Measurements from ENCODE around the gene OSBP2. TPM values are rescaled to one million over a fixed set of nuclear protein-coding genes. Genes with fewer than 3 reads are reported as not detected.

Gene OSBP2
- total RNA-seq, 1 experiment from 2014 or later, result 7.1 TPM

DNA sequence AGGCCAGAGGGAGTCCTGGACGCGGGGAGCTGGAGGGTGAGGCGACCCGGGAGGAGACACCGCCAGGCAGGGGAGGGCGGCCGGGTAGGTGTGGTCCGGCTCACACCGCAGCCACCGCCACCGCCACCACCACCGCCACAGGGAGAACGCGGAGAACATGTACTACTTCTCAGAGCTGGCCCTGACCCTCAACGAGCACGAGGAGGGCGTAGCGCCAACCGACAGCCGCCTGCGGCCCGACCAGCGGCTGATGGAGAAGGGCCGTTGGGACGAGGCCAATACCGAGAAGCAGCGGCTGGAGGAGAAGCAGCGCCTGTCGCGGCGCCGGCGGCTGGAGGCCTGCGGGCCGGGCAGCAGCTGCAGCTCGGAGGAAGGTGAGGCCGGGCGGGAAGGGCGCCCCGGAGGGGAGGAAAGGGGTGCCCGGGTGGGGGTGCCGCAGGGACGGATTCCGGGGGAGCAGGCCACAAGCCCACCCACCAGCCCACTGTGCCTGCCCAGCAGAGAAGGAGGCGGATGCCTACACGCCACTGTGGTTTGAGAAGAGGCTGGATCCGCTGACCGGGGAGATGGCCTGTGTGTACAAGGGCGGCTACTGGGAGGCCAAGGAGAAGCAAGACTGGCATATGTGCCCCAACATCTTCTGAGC is 211.1 kb downstream of the OSBP2 start:
- no peak for DNase-seq
- Histone ChIP-seq H3K9me3 (ENCODE audit: insufficient read depth, low read depth) (no peaks in the 10 kb centered on the region), H3K9me2 (ENCODE audit: insufficient read depth) (no peaks in the 10 kb centered on the region), H2AFZ (no peak overlapping the region), H3K4me2 (no peak overlapping the region), H3F3A (ENCODE audit: insufficient read depth, low read depth) (no peaks in the 10 kb centered on the region), H3K79me2 (ENCODE audit: low read depth) (no peaks in the 10 kb centered on the region), H3K4me3 (no peak overlapping the region), H4K20me1 (ENCODE audit: insufficient read depth) (no peaks in the 10 kb centered on the region), H3K4me1 (replicated peaks; ENCODE audit: insufficient read depth) (no peaks in the 10 kb centered on the region), H3K36me3 (ENCODE audit: low read depth) (no peaks in the 10 kb centered on the region), H3K27me3 (ENCODE audit: insufficient read depth, low read depth) (no peaks in the 10 kb centered on the region), H3K27ac (no peak overlapping the region)
- ChIA-PET CTCF (interaction anchor here (0.7 kb wide), 1 partner anchor 197 kb away, joined by 4 read pairs; no protein-coding TSS in a partner anchor), POLR2A (ENCODE audit: unreplicated experiment) (no interaction called here)
- TF ChIP-seq, protein P1, sequence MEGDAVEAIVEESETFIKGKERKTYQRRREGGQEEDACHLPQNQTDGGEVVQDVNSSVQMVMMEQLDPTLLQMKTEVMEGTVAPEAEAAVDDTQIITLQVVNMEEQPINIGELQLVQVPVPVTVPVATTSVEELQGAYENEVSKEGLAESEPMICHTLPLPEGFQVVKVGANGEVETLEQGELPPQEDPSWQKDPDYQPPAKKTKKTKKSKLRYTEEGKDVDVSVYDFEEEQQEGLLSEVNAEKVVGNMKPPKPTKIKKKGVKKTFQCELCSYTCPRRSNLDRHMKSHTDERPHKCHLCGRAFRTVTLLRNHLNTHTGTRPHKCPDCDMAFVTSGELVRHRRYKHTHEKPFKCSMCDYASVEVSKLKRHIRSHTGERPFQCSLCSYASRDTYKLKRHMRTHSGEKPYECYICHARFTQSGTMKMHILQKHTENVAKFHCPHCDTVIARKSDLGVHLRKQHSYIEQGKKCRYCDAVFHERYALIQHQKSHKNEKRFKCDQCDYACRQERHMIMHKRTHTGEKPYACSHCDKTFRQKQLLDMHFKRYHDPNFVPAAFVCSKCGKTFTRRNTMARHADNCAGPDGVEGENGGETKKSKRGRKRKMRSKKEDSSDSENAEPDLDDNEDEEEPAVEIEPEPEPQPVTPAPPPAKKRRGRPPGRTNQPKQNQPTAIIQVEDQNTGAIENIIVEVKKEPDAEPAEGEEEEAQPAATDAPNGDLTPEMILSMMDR (conservative IDR thresholded peaks at IDR 0.05), result no peak
- TF ChIP-seq EZH2 (IDR thresholded peaks at IDR 0.05; ENCODE audit: low read depth), result no peak
- no TSS peak for BruUV-seq (replicated peaks)
- intact Hi-C loops (cut with micrococcal nuclease; ENCODE audit: unreplicated experiment), result no loop called here

DNA sequence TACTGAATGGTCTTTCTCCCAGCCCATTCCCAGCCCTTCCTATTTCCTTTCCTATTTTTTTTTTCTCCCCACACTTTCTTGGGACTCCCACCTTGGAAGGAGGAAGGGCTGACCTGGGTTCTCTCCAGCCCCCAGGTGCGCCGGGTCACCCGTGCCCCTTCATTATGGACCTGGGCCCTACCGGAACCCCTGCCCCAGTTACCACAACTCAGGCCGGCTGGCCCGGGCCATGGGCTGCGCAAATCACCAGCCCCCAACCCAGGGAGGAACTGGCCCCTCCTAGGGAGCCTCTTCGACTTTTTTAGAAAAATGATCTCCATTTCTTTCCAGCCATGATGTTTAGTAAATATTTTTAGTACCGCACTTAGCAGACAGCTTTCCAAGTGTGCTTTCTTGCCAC is 211.7 kb downstream of the OSBP2 start:
- no peaks in the 10 kb centered on the region for H3K36me3 ChIP-seq (ENCODE audit: low read depth)
- ChIA-PET POLR2A (ENCODE audit: unreplicated experiment) (no interaction called here), CTCF (no interaction called here)

DNA sequence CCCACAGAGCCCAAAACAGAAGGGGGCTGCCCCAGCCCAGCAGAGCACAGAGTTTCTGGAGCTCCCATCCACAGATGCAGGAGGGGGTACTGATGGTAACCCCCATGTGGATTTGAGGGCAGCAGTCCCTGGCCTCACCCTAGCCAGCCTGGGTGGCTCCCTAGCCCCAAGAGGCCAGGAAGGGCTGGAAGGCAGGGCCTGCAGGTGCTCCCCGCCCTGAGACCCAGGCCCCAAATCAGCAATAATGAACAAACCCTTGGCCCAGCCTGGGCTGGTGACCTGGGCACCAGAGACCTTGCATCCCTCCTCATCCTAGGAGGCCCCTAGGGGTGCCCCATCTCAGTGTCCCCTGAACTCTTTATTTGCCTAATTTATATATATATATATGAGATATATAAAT is 212.3 kb downstream of the OSBP2 start:
- Histone ChIP-seq H2AFZ (no peak overlapping the region), H3K27ac (no peak overlapping the region), H3F3A (ENCODE audit: insufficient read depth, low read depth) (no peaks in the 10 kb centered on the region), H3K9me2 (ENCODE audit: insufficient read depth) (no peaks in the 10 kb centered on the region), H3K27me3 (ENCODE audit: insufficient read depth, low read depth) (no peaks in the 10 kb centered on the region), H3K4me1 (replicated peaks; ENCODE audit: insufficient read depth) (no peaks in the 10 kb centered on the region), H3K79me2 (ENCODE audit: low read depth) (no peaks in the 10 kb centered on the region), H3K9me3 (ENCODE audit: insufficient read depth, low read depth) (no peaks in the 10 kb centered on the region), H3K4me2 (no peak overlapping the region), H3K36me3 (ENCODE audit: low read depth) (no peaks in the 10 kb centered on the region), H3K4me3 (no peak overlapping the region), H4K20me1 (ENCODE audit: insufficient read depth) (no peaks in the 10 kb centered on the region)
- POLR2A ChIA-PET (ENCODE audit: unreplicated experiment), result no interaction called here
- DNase-seq, result no peak
- BruUV-seq (replicated peaks), result no TSS peak
- no peak for TF ChIP-seq EZH2 (IDR thresholded peaks at IDR 0.05; ENCODE audit: low read depth)
- TF ChIP-seq, protein P1 (conservative IDR thresholded peaks at IDR 0.05), result no peak
- intact Hi-C loops (cut with micrococcal nuclease; ENCODE audit: unreplicated experiment), result no loop called here
- CTCF ChIA-PET, result no interaction called here

More for the DNA sequence above, 211.7 kb downstream of the OSBP2 start:
- H3K4me1 ChIP-seq (replicated peaks; ENCODE audit: insufficient read depth), result no peaks in the 10 kb centered on the region
- BruUV-seq (replicated peaks), result no TSS peak
- no peak overlapping the region for H3K27ac ChIP-seq
- DNase-seq, result no peak
- no peak overlapping the region for H3K4me2 ChIP-seq
- H2AFZ ChIP-seq, result no peak overlapping the region
- no peaks in the 10 kb centered on the region for H3F3A ChIP-seq (ENCODE audit: insufficient read depth, low read depth)
- H3K79me2 ChIP-seq (ENCODE audit: low read depth), result no peaks in the 10 kb centered on the region
- H4K20me1 ChIP-seq (ENCODE audit: insufficient read depth), result no peaks in the 10 kb centered on the region
- H3K4me3 ChIP-seq, result no peak overlapping the region
- intact Hi-C loops (cut with micrococcal nuclease; ENCODE audit: unreplicated experiment), result no loop called here
- no peaks in the 10 kb centered on the region for H3K27me3 ChIP-seq (ENCODE audit: insufficient read depth, low read depth)
- TF ChIP-seq, protein P1 (conservative IDR thresholded peaks at IDR 0.05), result no peak
- no peak for TF ChIP-seq EZH2 (IDR thresholded peaks at IDR 0.05; ENCODE audit: low read depth)
- H3K9me2 ChIP-seq (ENCODE audit: insufficient read depth), result no peaks in the 10 kb centered on the region
- no peaks in the 10 kb centered on the region for H3K9me3 ChIP-seq (ENCODE audit: insufficient read depth, low read depth)

Measured in PC-9 (cell line).